GM18873 (cell line): Measurements from ENCODE around the gene CCDC190.
"Not testable (repeated sequence)": the region's sequence is repeated elsewhere in the genome, so short reads cannot be mapped to it uniquely, and the experiment has no call there.

Experiments used
- ATAC-seq: cut with Tn5 transposase; IDR thresholded peaks from one replicate; pipeline ENCODE4 v1.9.1; 2021; ENCODE audit warnings: mild to moderate bottlenecking, moderate library complexity, moderate number of reproducible peaks; ENCODE audit not compliant: unreplicated experiment, low FRiP score

Gene CCDC190

GRCh38 chr1:162861101-162861500, at the start of gene CCDC190:
TSS of gene CCDC190 (minus strand) at chr1:162861175. CDS start at chr1:162859646, 1,529 bp downstream.
- no peak for ATAC-seq

DNA sequence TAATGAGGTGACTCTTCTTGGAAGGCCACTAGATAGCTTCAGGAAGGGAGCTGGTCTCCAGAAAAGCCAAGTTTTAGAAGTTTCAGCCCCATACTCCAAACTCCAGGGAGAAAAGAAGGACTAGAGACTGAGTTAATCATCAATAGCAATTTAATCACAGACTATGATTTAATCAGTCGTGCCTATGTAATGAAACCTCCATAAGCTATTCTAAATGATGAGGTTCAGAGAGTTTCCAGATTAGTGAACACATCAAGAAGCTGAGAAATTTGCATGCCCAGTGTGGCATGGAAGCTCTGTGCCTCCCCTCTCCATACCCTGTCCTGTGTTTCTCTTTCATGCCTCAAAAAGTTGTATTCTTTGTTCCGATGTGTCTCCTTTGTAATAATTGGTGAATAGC, 49.2 kb upstream of the CCDC190 start:
- ATAC-seq = no peak

DNA sequence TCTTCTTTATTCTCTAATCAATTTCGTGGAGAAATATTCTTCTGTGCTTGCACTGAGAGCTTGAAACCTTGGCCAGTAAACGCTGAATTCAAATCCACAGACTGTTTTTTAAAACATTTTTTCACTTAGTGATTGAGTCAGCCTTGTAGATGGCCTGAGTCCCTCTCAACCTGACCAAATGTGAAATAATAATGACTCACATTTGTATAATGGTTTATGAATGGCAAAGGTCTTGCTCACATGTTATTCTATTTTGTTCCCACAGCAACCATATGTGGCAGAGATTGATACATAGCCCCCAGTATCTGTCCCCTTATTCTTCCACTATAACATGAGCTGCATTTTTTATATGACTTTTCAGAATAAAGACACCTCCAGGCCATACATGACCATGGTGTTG, 47.8 kb upstream of the CCDC190 start:
- ATAC-seq = no peak

DNA sequence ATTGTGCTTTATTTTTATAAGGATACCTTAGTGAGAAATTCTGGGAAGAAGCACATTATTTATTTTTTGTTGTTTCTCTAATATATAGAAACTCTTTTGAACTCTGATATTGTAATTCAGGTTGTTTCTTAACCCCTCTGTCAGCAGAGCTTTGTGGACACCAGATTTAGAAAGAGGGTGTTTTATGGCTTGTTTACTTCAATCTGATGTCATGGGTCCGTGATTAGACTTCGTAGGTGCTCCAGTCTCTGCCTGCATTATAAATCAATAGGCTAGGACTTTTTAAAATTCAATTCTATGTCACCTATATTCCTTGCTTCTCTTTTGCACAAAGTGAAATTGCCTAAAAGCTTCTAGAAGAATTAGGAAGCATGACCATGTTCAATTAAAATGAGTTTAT, 47.3 kb upstream of the CCDC190 start:
- no peak for ATAC-seq

- no peak for ATAC-seq
Measured at GRCh38 chr1:162906485-162906884, 45.5 kb upstream of the CCDC190 start.

- no peak for ATAC-seq
Measured at GRCh38 chr1:162905174-162906158, 44.5 kb upstream of the CCDC190 start.

DNA sequence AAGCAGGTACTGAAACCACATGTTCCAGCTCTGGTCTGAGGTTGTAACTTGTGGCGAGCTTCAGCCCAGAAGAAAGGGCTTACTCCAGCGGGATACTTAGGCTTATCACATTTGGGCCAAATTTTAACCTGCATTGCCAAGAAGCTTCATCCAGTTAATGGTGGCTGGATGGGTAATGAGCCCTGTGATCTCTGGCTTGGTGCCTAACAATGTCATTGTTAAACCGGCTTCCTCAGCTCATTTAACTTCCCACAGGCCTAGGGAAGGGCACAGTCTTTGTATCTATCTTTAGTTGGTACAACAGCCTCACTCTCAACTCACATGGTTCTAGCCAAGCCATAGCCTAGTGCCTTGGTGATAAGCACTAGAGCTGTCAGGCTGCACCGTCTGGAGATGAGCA, 43.6 kb upstream of the CCDC190 start:
- ATAC-seq = no peak

DNA sequence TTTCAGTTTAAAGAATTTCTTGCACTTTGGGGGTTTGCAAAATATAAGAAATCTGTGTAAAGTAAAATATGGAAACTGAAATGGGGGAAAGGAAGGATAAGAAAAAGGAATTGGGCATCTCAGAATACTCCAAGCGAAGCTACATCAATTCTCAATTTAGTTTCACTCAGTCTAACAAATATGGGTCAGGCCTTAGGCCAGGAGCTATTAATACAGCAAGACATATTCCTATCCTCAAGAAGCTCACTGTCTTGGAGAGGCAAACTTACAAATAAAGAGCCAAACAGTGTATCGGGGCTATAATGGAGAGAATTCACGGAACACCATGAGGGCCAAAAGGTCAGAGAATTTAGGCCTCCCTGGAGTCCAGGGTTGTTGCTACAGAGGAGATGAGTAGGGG, 43.0 kb upstream of the CCDC190 start:
- ATAC-seq = no peak

DNA sequence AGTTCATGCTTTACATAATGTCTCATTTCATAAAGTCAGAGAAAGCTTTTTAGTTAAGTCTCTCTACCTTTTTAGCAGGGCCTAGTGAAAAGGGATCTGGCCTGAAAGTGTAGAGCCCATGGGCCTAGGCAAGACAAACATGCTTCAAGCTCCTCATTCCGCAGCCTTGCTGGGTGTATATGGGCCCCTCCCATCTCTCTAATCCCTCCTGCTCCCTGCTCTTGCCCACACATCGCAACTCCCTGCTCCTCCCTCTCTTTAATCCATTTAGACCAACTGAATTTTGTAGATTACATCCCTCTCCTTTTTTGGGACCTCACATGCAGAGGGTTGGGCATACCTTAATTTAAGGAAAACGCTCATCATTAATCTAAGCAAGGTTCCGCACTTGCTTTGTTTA, 42.3 kb upstream of the CCDC190 start:
- no peak for ATAC-seq

DNA sequence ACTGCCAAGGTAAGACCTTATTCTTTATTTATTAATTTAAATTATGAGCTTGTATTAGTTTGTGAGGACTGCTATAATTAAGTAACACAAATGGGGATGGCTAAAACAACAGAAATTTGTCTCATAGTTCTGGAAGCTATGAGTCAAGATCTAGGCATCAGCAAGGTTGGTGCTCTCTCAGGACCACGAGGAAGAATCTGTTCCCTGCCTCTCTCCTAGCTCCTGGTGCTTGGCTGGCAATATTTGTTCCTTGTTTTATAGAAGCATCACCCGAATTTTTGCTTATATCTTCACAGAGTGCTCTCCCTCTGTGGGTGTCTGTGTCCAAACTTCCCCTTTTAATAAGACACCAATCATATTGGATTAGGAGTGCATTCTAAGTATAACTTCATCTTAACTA, 41.4 kb upstream of the CCDC190 start:
- no peak for ATAC-seq

DNA sequence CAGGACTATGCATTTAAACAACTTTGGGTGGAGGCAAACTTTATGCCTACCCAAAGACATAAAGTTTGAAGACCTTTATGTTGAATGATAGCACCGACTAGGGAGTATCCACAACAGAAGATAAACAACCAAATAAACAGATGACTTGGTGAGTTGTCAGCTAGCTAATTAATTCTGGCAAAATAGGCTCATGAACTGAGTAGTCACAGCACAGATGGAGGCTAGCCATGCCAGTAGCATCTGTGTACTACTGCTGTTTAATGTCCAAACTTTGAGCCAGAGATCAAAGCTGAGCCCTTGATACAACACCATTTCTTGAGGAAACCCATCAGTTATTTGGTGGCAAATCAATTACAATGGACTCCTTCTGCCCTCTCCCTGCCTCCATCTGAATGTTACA, 40.3 kb upstream of the CCDC190 start:
- ATAC-seq = no peak

- ATAC-seq = no peak
Measured at GRCh38 chr1:162899422-162900146, 38.6 kb upstream of the CCDC190 start.

DNA sequence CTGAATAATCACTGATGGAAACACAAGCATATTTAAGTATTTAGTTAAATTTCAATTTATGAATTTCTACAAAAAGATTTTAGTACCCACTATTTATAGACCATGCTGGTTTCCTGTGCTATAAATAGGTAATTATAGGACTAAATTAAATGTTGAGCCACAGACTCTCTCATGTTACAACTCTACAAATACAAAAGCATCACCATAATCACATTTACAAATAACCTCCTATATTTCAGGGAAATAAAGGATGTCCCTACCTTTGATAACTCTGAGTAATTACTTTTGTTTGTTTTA, 32.6 kb upstream of the CCDC190 start:
- no peak for ATAC-seq

DNA sequence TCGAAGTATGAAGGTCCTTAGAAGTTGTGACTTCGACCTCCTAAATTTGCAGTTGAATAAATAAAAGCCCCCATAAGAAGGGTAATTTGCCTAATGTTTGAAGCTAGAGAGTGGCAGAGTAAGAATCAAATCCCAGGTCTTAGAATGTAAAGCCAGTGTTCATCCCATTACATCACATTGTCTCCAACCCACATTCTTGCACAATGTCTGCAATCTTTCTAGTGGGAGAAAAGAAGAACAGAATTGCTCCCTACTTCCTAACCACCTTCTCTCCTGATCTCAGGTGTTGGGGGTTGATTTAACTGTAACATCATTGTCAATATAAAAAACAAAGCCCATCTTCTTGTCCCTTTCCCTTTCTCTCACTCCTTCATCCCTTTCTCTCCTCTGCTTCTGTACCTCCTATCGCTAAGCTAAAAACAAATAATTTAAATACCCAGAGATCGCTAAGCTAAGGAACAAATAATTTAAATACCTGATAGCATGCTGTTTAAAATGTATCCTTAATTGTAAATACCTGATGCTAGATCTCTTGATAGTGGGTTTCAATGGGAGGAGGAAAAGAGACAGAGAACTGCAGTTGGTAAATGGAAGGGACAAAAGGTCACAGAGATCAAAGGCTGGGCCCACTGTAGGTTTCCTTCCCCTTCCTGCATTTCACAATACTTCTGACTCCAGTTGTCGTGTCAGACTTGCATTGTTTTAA, 32.1 kb upstream of the CCDC190 start:
- ATAC-seq = no peak

- no peak for ATAC-seq
Measured at GRCh38 chr1:162889989-162890388, 29.0 kb upstream of the CCDC190 start.

- no peak for ATAC-seq
Measured at GRCh38 chr1:162886705-162887104, 25.7 kb upstream of the CCDC190 start.

DNA sequence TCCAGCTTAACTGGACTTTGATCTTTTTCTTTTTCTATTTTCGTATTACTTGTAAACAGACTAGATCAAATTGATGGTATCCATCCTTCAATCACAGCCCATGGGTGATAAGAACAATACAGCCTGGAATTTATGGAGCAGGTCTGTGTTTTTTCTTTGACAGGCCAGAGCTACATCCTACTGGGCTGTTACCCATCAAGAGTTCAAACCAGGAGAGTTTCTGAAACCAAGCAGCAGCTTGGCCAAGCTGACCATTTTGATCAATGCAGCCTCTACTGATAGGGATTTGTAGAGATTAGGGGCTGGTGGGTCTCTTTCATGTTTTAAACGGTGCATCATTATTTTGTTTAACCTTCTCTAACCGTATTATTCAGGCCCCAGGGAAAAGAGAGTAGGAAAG, 24.3 kb upstream of the CCDC190 start:
- ATAC-seq = no peak

DNA sequence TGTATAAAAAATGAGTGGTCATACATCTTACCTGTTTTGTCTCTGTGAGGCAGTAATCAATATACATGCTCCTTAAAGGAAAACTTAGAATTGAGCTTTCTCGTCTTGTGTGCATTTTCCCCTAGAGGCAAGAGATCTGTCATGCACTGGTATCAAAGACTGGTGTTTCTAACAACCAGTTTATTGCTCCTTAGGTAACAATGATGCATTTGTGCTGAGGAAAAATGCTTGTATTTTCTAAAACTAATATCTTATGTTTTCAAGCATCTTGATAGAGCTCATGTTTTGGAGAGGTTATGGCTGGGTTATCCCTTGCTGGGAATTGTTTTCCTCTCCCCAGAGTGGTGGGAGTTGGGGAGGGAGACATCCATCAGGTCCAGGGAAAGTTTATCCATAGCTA, 23.9 kb upstream of the CCDC190 start:
- no peak for ATAC-seq

GRCh38 chr1:162882248-162882674, 21.3 kb upstream of the CCDC190 start:
- ATAC-seq = no peak

DNA sequence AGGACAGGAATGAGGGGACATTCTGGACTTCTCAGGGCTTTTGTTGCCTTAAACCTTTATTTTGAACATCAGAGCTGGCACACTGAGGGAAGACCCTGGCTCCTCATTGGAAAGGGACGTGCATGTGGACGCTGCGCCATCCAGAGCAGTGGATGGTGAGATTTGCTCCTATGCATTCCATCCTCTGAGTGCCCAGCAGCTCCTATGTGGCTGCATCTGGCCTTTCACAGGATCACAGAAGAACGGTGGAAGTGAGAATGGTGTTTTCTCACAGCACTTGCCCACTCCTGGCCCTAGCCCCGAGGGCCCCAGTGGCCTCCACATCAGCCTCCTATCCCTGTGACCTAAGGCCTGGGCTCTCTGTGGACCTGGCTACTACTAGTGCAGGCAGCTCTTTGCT, 20.6 kb upstream of the CCDC190 start:
- ATAC-seq = no peak

- not testable (repeated sequence) for ATAC-seq
Measured at GRCh38 chr1:162880617-162881016, 19.6 kb upstream of the CCDC190 start.
